HG03139 (cell line): ENCODE measurements around the gene HIC2.
"Not testable (repeated sequence)": the region's sequence is repeated elsewhere in the genome, so short reads cannot be mapped to it uniquely, and the experiment has no call there.

Experiments used
- ATAC-seq: cut with Tn5 transposase; IDR thresholded peaks from one replicate; pipeline ENCODE4 v1.9.1; 2021; ENCODE audit not compliant: unreplicated experiment

Gene HIC2

GRCh38 chr22:21434378-21435233 is 17.4 kb downstream of the HIC2 start:
- not testable (repeated sequence) for ATAC-seq

- ATAC-seq: not testable (repeated sequence)
Observed at GRCh38 chr22:21435998-21436810, 19.0 kb downstream of the HIC2 start.

GRCh38 chr22:21438013-21438412 is 20.8 kb downstream of the HIC2 start:
- ATAC-seq: not testable (repeated sequence)

GRCh38 chr22:21440018-21440636 is 23.0 kb downstream of the HIC2 start:
- not testable (repeated sequence) for ATAC-seq

- not testable (repeated sequence) for ATAC-seq
Observed at GRCh38 chr22:21440676-21441075, 23.5 kb downstream of the HIC2 start.

- not testable (repeated sequence) for ATAC-seq
Observed at GRCh38 chr22:21441170-21441569, 24.0 kb downstream of the HIC2 start.

- ATAC-seq: not testable (repeated sequence)
Observed at GRCh38 chr22:21442123-21442522, 25.0 kb downstream of the HIC2 start.

GRCh38 chr22:21442646-21443045 is 25.5 kb downstream of the HIC2 start:
- not testable (repeated sequence) for ATAC-seq

- ATAC-seq: no peak
Observed at GRCh38 chr22:21443057-21443734, 26.0 kb downstream of the HIC2 start.

GRCh38 chr22:21443735-21444421 is 26.7 kb downstream of the HIC2 start:
- no peak for ATAC-seq

- ATAC-seq: no peak
Observed at GRCh38 chr22:21444701-21445436, 27.7 kb downstream of the HIC2 start.

- ATAC-seq: no peak
Observed at GRCh38 chr22:21445437-21446127, 28.4 kb downstream of the HIC2 start.

- ATAC-seq: no peak
Observed at GRCh38 chr22:21446128-21446826, 29.1 kb downstream of the HIC2 start.

- no peak for ATAC-seq
Observed at GRCh38 chr22:21446827-21447690, 29.9 kb downstream of the HIC2 start.

- ATAC-seq: no peak
Observed at GRCh38 chr22:21447694-21448402, 30.7 kb downstream of the HIC2 start.

GRCh38 chr22:21448627-21449416 is 31.7 kb downstream of the HIC2 start:
- no peak for ATAC-seq
